ENCODE data around the gene KDM8.

- no peak for TF ChIP-seq GATA2 (IDR thresholded peaks at IDR 0.05; ENCODE audit: low read depth, low read length)
- TF ChIP-seq GATA3 (IDR thresholded peaks at IDR 0.05; ENCODE audit: low read depth, low read length) = no peak
These were observed 17.2 kb downstream of the KDM8 start for GRCh38 chr16:27220527-27220926.

Data from SH-SY5Y (cell line).